Measurements from ENCODE around the gene ATG2B.

Gene ATG2B

GRCh38 chr14:96281486-96281885 lies 81.7 kb downstream of the ATG2B start:
- no peak for TF ChIP-seq CTCF (IDR thresholded peaks at IDR 0.05; ENCODE audit: low read depth, low read length)
- no peak overlapping the region for H3K4me3 ChIP-seq (ENCODE audit: low read depth, low read length)

GRCh38 chr14:96280104-96280503 lies 83.0 kb downstream of the ATG2B start:
- TF ChIP-seq CTCF (IDR thresholded peaks at IDR 0.05; ENCODE audit: low read depth, low read length) = no peak

GRCh38 chr14:96279564-96279963 lies 83.6 kb downstream of the ATG2B start:
- TF ChIP-seq CTCF (IDR thresholded peaks at IDR 0.05; ENCODE audit: low read depth, low read length) = no peak
- H3K4me3 ChIP-seq (ENCODE audit: low read depth, low read length) = no peak overlapping the region

More at GRCh38 chr14:96280104-96280503, 83.0 kb downstream of the ATG2B start:
- no peak overlapping the region for H3K4me3 ChIP-seq (ENCODE audit: low read depth, low read length)

GRCh38 chr14:96277890-96278289 lies 85.3 kb downstream of the ATG2B start:
- H3K4me3 ChIP-seq (ENCODE audit: low read depth, low read length) = no peak overlapping the region
- no peak for TF ChIP-seq CTCF (IDR thresholded peaks at IDR 0.05; ENCODE audit: low read depth, low read length)

- H3K4me3 ChIP-seq (ENCODE audit: low read depth, low read length) = no peak overlapping the region
- peak; percentile 93 for TF ChIP-seq CTCF (IDR thresholded peaks at IDR 0.05; ENCODE audit: low read depth, low read length)
Observed at GRCh38 chr14:96275177-96276112, 87.7 kb downstream of the ATG2B start.

- no peak for TF ChIP-seq CTCF (IDR thresholded peaks at IDR 0.05; ENCODE audit: low read depth, low read length)
- H3K4me3 ChIP-seq (ENCODE audit: low read depth, low read length) = no peak overlapping the region
Observed at GRCh38 chr14:96274543-96274942, 88.6 kb downstream of the ATG2B start.

- no peak for TF ChIP-seq CTCF (IDR thresholded peaks at IDR 0.05; ENCODE audit: low read depth, low read length)
- H3K4me3 ChIP-seq (ENCODE audit: low read depth, low read length) = no peak overlapping the region
Observed at GRCh38 chr14:96274122-96274521, 89.0 kb downstream of the ATG2B start.

All from WI38 (cell line).